ENCODE data around the gene PTPN14. TPM values are rescaled to one million over a fixed set of nuclear protein-coding genes. Genes with fewer than 3 reads are reported as not detected.

PTPN14 gene
- total RNA-seq, 1 experiment from 2014 or later = 209 TPM

DNA sequence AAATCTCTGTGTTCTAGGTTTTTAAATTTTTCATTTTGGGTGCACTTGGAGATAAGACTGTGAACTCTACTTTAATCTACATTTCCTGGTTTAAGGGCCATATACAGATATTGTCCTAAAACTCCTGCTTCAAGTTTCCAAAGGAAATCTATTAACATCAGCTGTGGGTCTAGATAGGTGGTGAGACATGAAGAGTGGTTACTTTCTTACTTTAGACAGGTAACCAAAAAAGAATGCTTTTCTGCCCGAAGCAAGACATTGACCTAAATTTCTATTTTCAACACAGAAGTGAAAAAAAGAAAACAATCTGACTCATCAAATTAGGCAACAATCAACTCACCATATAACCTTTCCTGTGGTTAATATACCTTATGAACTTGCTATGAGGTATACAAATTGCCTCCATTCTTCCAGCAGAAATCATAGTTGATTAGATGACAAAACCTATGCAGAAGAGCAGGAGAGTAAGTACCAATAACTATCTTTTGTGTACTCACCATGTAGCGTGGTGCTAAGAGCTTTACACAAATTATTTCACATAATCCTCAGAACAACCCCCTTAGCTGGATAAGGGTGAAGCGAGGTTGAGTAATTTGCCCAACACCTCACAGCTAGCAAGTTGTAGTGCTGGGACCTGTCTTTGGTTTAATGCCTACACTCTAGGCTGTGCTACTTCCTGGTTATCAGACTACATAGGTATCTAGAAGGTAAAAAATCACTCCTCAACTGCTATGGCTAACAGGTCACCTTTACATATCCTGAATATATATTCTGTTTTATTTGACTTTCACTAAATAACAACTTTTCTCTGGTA is 23.4 kb upstream of the PTPN14 start:
- TF ChIP-seq CTCF (IDR thresholded peaks at IDR 0.05) = no peak
- TF ChIP-seq SIN3A (IDR thresholded peaks at IDR 0.05; ENCODE audit: borderline replicate concordance, insufficient read depth, low read depth, low read length) = no peak
- TF ChIP-seq, protein P1, sequence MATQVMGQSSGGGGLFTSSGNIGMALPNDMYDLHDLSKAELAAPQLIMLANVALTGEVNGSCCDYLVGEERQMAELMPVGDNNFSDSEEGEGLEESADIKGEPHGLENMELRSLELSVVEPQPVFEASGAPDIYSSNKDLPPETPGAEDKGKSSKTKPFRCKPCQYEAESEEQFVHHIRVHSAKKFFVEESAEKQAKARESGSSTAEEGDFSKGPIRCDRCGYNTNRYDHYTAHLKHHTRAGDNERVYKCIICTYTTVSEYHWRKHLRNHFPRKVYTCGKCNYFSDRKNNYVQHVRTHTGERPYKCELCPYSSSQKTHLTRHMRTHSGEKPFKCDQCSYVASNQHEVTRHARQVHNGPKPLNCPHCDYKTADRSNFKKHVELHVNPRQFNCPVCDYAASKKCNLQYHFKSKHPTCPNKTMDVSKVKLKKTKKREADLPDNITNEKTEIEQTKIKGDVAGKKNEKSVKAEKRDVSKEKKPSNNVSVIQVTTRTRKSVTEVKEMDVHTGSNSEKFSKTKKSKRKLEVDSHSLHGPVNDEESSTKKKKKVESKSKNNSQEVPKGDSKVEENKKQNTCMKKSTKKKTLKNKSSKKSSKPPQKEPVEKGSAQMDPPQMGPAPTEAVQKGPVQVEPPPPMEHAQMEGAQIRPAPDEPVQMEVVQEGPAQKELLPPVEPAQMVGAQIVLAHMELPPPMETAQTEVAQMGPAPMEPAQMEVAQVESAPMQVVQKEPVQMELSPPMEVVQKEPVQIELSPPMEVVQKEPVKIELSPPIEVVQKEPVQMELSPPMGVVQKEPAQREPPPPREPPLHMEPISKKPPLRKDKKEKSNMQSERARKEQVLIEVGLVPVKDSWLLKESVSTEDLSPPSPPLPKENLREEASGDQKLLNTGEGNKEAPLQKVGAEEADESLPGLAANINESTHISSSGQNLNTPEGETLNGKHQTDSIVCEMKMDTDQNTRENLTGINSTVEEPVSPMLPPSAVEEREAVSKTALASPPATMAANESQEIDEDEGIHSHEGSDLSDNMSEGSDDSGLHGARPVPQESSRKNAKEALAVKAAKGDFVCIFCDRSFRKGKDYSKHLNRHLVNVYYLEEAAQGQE (IDR thresholded peaks at IDR 0.05; ENCODE audit: insufficient read depth in 1 of 2, low read depth in 2 of 2, low read length in 1 of 2) = no peak
- no peak for TF ChIP-seq POLR2AphosphoS5 (IDR thresholded peaks at IDR 0.05; ENCODE audit: low read depth, low read length)
- TF ChIP-seq TCF7L2 (IDR thresholded peaks at IDR 0.05; ENCODE audit: low read depth, low read length) = no peak
- H3K9me3 ChIP-seq (ENCODE audit: control insufficient read depth, insufficient read depth, low read depth, low read length) = peaks cover 21% of the 10 kb centered on the region; the same call in 1 of the 2 replicates
- no peak for ATAC-seq
- no peak overlapping the region for H3K4me3 ChIP-seq (ENCODE audit: low read depth in 2 of 2, low read length in 2 of 2)
- H3K27ac ChIP-seq (ENCODE audit: low read length) = peak overlapping the region; percentile 77; the same call in 1 of the 2 replicates
- no peaks in the 10 kb centered on the region for H3K36me3 ChIP-seq (ENCODE audit: control insufficient read depth, insufficient read depth, low read length)
- H3K27me3 ChIP-seq (ENCODE audit: control insufficient read depth, insufficient read depth, low read length) = no peaks in the 10 kb centered on the region
- H3K4me1 ChIP-seq (ENCODE audit: control insufficient read depth, insufficient read depth, low read length) = peaks cover 30% of the 10 kb centered on the region
- intact Hi-C loops (cut with micrococcal nuclease; ENCODE audit: unreplicated experiment) (no loop called here), in situ Hi-C loops (cut with HindIII; ENCODE audit: low pct_unique_long_range_greater_than_20kb, low sequenced_read_pairs) (no loop called here)
- BruUV-seq (replicated peaks) = no TSS peak
- POLR2A ChIA-PET = no interaction called here
- CTCF ChIA-PET = no interaction called here
- DNase-seq (ENCODE audit: low read depth, low spot score) = no peak

GRCh38 chr1:214573386-214574318 is 22.2 kb upstream of the PTPN14 start:
- CTCF ChIA-PET = interaction anchor here (0.6 kb wide), 1 partner anchor 177 kb away, joined by 3 read pairs; no protein-coding TSS in a partner anchor
- Histone ChIP-seq H3K36me3 (ENCODE audit: control insufficient read depth, insufficient read depth, low read length) (no peaks in the 10 kb centered on the region), H3K4me1 (ENCODE audit: control insufficient read depth, insufficient read depth, low read length) (peaks cover 33% of the 10 kb centered on the region), H3K27ac (ENCODE audit: low read length) (peak overlapping the region; percentile 77), H3K27me3 (ENCODE audit: control insufficient read depth, insufficient read depth, low read length) (no peaks in the 10 kb centered on the region), H3K9me3 (ENCODE audit: control insufficient read depth, insufficient read depth, low read depth, low read length) (peaks cover 21% of the 10 kb centered on the region; the same call in 1 of the 2 replicates), H3K4me3 (ENCODE audit: low read depth in 2 of 2, low read length in 2 of 2) (no peak overlapping the region)
- DNase-seq (ENCODE audit: low read depth, low spot score) (no peak), ATAC-seq (no peak)
- TF ChIP-seq CTCF (IDR thresholded peaks at IDR 0.05) = no peak
- TF ChIP-seq SIN3A (IDR thresholded peaks at IDR 0.05; ENCODE audit: borderline replicate concordance, insufficient read depth, low read depth, low read length) = no peak
- TF ChIP-seq, protein P1 (IDR thresholded peaks at IDR 0.05; ENCODE audit: insufficient read depth in 1 of 2, low read depth in 2 of 2, low read length in 1 of 2) = no peak
- no peak for TF ChIP-seq POLR2AphosphoS5 (IDR thresholded peaks at IDR 0.05; ENCODE audit: low read depth, low read length)
- TF ChIP-seq TCF7L2 (IDR thresholded peaks at IDR 0.05; ENCODE audit: low read depth, low read length) = no peak
- in situ Hi-C loops (cut with HindIII; ENCODE audit: low pct_unique_long_range_greater_than_20kb, low sequenced_read_pairs) = no loop called here
- POLR2A ChIA-PET = interaction anchor here (1.2 kb wide), 1 partner anchor 8 kb away, joined by 8 read pairs; no protein-coding TSS in a partner anchor
- intact Hi-C loops (cut with micrococcal nuclease; ENCODE audit: unreplicated experiment) = no loop called here
- no TSS peak for BruUV-seq (replicated peaks)

Measured in Panc1 (cell line).